HG02943 (cell line): ENCODE measurements around the gene UBE2O.
"Not testable (repeated sequence)": the region's sequence is repeated elsewhere in the genome, so short reads cannot be mapped to it uniquely, and the experiment has no call there.

Source experiments
- ATAC-seq: cut with Tn5 transposase; IDR thresholded peaks from one replicate; pipeline ENCODE4 v1.9.1; 2021; ENCODE audit warnings: mild to moderate bottlenecking, low read depth, moderate library complexity; ENCODE audit not compliant: unreplicated experiment

Gene UBE2O

DNA sequence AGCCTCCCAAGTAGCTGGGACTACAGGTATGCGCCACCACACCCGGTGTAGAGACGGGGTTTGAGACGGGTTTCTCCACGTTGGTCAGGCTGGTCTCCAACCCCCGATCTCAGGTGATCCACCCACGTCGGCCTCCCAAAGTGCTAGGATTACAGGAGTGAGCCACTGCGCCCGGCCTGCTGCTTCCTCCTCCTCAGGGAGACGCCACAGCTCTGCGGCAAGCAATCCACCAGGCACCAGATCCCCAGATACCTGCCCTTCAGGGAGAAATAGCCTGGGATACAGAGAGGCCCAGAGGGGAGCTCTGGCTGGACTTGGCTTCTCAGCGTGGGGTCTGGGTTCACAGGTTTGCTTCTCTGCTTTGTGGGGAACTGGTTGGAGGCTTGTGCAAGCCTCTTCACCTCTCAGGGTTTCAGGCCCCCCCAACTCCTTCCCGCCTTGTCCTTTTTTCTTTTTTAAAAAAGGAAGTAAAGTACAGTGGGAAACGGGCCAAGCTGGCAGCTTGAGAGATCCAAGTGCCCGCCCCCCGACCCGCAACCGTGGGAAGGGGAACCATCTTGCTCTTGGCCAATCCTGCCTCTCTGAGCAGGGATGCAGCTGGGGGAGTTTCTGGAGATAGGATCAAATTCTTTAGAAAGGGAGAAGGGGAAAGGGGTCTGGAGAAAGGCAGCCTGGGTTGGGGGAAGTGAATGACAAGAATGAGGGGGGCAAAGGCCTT lies 71.2 kb downstream of the UBE2O start:
- no peak for ATAC-seq

- no peak for ATAC-seq
Observed at GRCh38 chr17:76379646-76380376, 73.1 kb downstream of the UBE2O start.

DNA sequence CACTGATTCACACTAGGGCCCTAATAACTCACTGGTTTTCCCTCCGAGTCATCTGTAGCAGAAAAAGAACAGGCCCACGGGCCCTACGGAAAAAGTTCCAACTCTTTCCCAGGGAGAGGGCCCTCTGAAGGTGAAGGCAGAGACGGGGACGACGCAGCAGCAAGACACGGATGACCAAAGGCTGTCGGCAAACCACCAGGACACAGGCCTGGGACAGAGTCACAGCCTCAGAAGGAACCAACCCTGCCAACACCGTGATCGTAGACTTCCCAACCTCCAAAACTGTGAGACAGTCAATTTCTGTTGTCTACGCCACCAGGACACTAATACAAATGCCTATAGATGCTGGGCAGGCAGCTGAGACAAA lies 73.7 kb downstream of the UBE2O start:
- ATAC-seq: no peak

DNA sequence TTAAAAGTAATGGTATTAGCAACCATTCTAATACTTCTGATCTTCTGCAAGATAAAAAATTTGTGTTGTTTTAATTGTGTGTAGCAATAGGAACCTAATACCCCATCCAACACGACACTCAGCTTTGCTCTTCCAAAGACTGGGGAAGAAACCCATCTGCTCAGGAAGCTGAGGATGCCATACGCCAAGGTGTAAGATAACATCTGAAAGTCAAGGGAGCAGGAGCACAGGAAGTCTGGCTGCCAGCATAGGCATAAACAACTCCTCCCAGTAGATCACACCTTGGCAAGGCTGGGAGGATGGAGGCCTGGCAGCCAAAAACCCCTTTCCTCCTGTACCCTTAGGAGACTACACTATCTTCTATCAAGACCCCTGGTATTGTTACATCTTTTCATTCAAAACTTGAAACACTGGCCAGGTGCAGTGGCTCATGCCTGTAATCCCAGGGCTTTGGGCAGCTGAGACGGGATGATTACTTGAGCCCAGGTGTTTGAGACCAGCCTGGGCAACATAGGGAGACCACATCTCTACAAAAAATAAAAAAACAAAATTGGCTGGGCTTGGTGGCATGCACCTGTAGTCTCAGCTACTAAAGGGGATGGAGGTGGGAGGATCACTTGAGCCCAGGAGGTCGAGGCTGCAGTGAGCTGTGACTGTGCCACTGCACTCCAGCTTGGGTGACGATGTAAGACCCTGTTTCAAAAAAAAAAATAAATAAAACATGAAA lies 74.2 kb downstream of the UBE2O start:
- no peak for ATAC-seq

DNA sequence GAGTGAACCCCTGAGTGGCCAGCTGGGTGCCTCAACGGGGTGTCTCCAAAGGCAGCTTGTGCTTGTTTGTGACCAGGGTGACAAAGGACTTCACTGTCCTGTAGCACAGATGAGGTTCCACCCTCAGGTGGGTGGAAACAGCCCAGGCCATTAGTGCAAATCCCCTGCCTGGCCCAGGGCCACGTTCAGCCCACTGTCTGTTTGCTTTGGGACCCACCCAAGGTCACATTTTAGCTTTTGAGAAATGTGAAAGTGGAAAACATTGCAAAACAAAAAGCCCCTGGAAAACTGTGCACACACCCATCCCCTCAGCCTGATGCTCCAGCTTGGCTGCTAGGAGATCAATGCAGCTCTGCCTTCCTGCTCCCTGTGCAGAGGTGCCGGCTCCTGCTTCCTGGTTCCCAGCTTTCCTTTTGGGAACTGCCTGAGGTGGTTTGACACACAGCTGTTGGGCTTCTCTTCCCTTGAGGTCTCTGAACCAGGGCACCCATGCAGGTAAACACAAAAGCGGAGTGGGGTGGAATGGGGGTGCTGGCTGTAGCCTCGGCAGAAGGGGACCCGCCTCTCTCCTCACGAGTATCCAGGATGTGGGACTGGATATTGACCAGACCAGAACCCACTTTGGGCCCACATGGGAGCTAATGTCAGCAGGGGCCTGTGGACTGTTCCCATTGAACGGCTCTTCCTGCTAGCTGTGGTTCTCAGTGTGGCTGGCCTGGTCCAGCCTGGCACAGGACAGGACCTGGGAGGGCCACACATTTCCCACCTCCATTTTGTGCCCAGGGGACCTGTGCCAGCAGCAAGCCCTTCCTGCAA lies 76.4 kb downstream of the UBE2O start:
- ATAC-seq: no peak

DNA sequence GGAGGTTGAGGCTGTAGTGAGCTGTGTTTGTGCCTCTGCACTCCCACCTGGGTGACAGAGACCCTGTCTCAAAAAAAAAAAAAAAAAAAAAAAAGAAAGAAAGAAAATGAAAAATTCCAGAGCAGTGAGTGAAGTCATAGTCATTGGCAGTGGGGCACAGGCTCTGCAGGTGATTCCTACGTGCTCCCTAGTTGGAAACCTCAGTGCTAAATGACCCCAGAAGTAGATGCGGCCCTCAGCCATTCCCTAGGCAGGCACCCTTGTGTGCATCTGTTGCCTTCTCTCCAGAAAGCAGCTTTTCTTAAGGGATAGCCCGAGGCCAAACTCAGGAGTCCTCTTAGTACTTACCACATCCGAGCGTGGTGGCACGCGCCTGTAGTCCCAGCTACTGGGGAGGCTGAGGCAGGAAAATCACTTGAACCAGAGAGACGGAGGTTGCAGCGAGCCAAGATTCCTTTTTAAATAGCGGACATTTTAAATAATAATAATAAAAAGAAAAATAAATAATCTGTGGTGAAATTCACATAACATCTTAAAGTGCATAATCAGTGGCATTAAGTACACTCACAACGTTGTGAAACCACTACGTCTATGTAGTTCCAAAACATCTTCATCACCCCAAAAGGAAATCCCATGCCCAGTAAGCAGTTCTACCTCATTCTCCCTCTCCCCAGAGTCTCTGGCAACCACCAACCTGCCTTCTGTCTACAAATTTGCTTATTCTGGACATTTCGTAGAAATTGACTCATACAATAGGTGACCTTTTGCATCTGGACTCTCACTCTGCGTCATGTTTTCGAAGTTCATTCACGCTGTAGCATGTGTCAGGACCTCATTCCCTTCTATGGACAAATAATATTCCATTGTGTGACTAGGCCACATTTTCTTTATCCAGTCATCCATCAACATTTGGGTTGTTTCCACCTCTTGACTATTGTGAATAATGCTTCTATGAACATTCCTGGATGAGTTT lies 81.0 kb downstream of the UBE2O start:
- no peak for ATAC-seq

- ATAC-seq: no peak
Observed at GRCh38 chr17:76370261-76370993, 82.5 kb downstream of the UBE2O start.

- ATAC-seq: no peak
Observed at GRCh38 chr17:76369804-76370203, 83.1 kb downstream of the UBE2O start.

- no peak for ATAC-seq
Observed at GRCh38 chr17:76369379-76369778, 83.6 kb downstream of the UBE2O start.

GRCh38 chr17:76368545-76368944 lies 84.4 kb downstream of the UBE2O start:
- no peak for ATAC-seq

GRCh38 chr17:76367642-76368041 lies 85.3 kb downstream of the UBE2O start:
- ATAC-seq: no peak

DNA sequence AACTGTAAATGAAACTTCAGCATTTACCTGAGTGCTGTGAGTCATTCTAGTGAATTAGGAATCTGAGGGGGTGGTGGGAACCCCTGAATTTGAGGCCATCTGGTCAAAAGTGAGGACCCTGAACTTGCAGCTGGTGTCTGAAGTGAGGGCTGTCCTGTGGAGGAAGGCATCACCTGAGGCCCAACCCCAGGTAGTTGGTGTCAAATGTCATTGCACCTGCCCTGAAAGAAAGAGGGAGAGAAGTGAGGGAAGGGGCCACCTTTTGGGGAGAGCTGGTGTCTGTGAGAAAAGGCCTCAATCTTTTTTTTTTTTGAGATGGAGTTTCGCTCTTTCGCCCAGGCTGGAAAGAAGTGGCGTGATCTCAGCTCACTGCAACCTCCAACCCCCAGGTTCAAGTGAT lies 86.7 kb downstream of the UBE2O start:
- no peak for ATAC-seq

DNA sequence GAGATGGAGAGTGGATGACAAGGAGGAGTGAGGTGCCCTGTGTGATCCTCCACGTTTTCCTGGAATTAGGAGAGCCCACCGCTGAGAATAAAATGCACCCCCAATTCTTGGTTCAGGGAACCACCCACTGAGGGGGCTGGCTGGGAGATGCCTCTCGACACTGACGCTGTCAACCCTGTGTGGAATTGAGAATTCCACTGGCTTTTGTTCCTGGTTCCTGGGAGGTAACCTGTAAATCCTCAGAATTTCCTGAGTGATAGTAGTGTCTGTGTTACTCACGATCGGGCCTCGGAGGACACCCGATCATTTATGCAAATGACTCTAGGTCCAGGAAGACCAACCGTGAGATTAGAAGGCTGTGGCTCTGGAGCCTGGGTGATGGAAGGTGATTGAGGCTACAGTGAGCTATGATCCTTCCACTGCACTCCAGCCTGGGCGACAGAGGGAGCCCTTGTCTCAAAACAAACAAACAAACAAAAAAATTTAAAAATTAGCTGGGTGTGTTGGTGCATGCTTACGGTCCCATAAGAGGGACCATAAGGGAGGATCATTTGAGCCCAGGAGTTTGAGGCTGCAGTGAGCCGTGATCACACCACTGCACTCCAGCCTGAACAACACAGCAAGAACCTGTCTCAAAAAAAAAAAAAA lies 87.6 kb downstream of the UBE2O start:
- no peak for ATAC-seq

DNA sequence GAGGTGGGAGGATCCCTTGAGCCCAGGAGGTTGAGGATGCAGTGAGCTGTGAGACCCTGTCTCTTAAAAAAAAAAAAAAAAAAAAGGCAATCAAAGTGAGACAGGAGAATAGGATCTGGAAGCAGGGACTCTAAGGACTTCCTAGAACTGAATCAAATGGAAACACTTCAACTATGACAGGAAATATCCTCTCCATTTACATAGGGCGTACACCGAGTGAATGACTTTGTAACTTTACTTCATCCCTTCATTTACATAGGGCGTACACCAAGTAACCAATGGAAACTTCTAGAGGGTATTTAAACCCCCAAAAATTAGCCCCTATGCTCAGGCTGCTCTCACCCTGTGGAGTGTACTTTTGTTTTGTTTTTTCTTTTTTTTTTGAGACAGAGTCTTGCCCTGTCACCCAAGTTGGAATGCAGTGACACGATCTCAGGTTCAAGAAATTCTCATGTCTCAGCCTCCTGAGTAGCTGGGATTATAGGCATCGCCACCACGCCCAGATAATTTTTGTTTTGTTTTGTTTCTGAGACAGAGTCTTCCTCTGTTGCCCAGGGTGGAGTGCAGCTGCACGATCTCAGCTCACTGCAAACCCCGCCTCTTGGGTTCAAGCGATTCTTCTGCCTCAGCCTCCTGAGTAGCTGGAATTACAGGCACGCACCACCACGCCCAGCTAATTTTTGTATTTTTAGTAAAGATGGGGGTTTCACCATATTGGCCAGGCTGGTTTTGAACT lies 89.7 kb downstream of the UBE2O start:
- ATAC-seq: no peak

DNA sequence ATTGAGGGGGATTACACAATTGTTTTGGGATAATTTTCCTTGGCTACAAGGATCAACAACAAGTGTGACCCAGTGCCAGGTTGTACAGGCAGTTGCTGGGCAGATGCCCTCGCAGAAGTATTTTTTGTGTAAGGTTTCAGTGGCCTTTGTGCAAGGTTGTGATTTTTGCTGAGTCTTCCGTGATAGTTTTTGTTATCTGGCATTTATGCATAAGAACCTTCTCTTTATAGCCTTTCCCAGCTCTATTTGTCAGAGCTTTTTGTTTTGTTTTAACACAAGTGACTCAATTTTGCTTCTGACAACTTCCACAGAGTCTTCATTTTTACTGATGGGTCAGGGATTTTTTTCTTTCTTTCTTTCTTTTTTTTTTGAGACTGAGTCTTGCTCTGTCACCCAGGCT lies 92.5 kb downstream of the UBE2O start:
- ATAC-seq: no peak

DNA sequence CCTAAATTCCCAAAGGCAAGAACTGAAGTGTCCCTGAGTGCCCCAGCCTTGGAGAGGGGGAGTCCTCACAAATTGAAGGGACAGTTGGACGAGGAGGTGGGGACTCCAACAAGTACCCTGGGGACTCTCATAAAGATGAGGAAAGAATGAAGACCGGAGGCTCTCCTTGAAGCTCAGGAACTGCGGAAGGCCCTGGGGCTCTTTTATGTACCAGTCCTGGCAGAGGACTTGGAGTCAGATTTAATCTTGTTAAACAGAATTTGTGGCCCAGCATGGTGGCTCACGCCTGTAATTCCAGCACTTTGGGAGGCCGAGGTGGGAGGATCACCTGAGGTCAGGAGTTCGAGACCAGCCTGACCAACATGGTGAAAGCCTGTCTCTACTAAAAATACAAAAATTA lies 93.2 kb downstream of the UBE2O start:
- not testable (repeated sequence) for ATAC-seq

DNA sequence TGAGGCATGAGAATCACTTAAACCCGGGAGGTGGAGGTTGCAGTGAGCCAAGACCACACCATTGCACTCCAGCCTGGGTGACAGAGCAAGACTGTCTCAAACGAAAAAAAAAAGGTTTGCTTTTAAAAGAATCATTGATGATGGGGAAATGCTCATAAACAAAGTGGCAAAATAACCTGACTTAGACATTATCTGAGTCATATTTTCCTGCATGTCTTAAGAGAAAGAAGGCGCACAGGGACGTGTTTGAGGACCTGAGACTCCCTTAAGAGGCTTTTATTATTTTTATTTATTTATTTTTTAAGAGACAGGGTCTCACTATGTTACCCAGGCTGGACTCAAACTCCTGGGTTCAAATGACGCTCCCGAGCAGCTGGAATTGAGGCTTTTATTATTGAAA lies 93.6 kb downstream of the UBE2O start:
- ATAC-seq: no peak
